D721Med (cell line): ENCODE data around the gene TMEM151A.
A peak's percentile ranks its signal among the peaks of the same experiment; 100 is the strongest.

Experiments
- DNase-seq: peaks from one replicate; pipeline ENCODE4 v3.0.0; 2011; ENCODE audit warnings: low spot score; ENCODE audit not compliant: insufficient read length
- FAIRE-seq: peaks from 2 replicates; lab custom pipeline; 2011; peaks lifted over from hg19 to GRCh38; lab: Jason Lieb, UNC
- CTCF ChIP-seq: IDR thresholded peaks from 2 replicates; pipeline ENCODE4 v1.5.1; 2012; ENCODE audit warnings: mild to moderate bottlenecking, control low read depth; ENCODE audit not compliant: insufficient read depth; ENCODE audit errors: missing control alignments

TMEM151A gene

GRCh38 chr11:66267379-66268243 lies 24.1 kb upstream of the TMEM151A start:
- no peak for FAIRE-seq
- TF ChIP-seq CTCF = no peak
- peak; percentile 62 for DNase-seq

- FAIRE-seq = no peak
- TF ChIP-seq CTCF = no peak
- peak; percentile 93 for DNase-seq
Observed at GRCh38 chr11:66268244-66268951, 23.3 kb upstream of the TMEM151A start, which contains the start of gene RAB1B. TSS of gene RAB1B (plus strand) at chr11:66268639. CDS start at chr11:66268680, 41 bp downstream.

- FAIRE-seq (no peak), DNase-seq (no peak)
- TF ChIP-seq CTCF = no peak
Observed at GRCh38 chr11:66268952-66269905, 22.5 kb upstream of the TMEM151A start.

- DNase-seq = no peak
- no peak for FAIRE-seq
- TF ChIP-seq CTCF = no peak
Observed at GRCh38 chr11:66271816-66272215, 19.9 kb upstream of the TMEM151A start.

- no peak for DNase-seq
- no peak for FAIRE-seq
- no peak for TF ChIP-seq CTCF
Observed at GRCh38 chr11:66272596-66272995, 19.1 kb upstream of the TMEM151A start.

- no peak for TF ChIP-seq CTCF
- DNase-seq (no peak), FAIRE-seq (no peak)
Observed at GRCh38 chr11:66274219-66274618, 17.5 kb upstream of the TMEM151A start.
